ENCODE measurements around the gene CHST11. TPM values are rescaled to one million over a fixed set of nuclear protein-coding genes. Genes with fewer than 3 reads are reported as not detected.

The CHST11 gene
- total and polyA plus RNA-seq, 2 donors from 2014 or later: 2.0 to 23.3 TPM

GRCh38 chr12:104623883-104624282 lies 167.1 kb downstream of the CHST11 start:
- H3K9ac ChIP-seq (ENCODE audit: low read length in 3 of 3): no peak overlapping the region
- H3K27me3 ChIP-seq (ENCODE audit: control insufficient read depth, insufficient read depth, low read length): no peaks in the 10 kb centered on the region
- DNase-seq (no peak), FAIRE-seq (no peak)
- no peak for TF ChIP-seq CTCF (IDR thresholded peaks at IDR 0.05; ENCODE audit: borderline replicate concordance, extremely low read depth, insufficient read depth)
- no peak overlapping the region for H3K27ac ChIP-seq (ENCODE audit: low read depth in 2 of 2, low read length in 2 of 2)
- intact Hi-C loops (cut with DNase I): no loop called here
- no peaks in the 10 kb centered on the region for H3K4me1 ChIP-seq (ENCODE audit: control insufficient read depth in 2 of 3, insufficient read depth in 2 of 3, low read depth in 1 of 3, low read length in 3 of 3)
- no peaks in the 10 kb centered on the region for H3K36me3 ChIP-seq (ENCODE audit: control insufficient read depth in 2 of 3, insufficient read depth in 3 of 3, low read length in 3 of 3)
- H3K4me3 ChIP-seq (ENCODE audit: low read length in 3 of 3): no peak overlapping the region
- H3K9me3 ChIP-seq (ENCODE audit: control insufficient read depth in 2 of 3, insufficient read depth in 1 of 3, low read length in 3 of 3): no peaks in the 10 kb centered on the region

- Histone ChIP-seq H3K9ac (ENCODE audit: low read length in 3 of 3) (no peak overlapping the region), H3K9me3 (ENCODE audit: control insufficient read depth in 2 of 3, insufficient read depth in 1 of 3, low read length in 3 of 3) (no peaks in the 10 kb centered on the region), H3K27me3 (ENCODE audit: control insufficient read depth, insufficient read depth, low read length) (no peaks in the 10 kb centered on the region), H3K4me3 (ENCODE audit: low read length in 3 of 3) (no peak overlapping the region), H3K36me3 (ENCODE audit: control insufficient read depth in 2 of 3, insufficient read depth in 3 of 3, low read length in 3 of 3) (no peaks in the 10 kb centered on the region), H3K27ac (ENCODE audit: low read depth in 2 of 2, low read length in 2 of 2) (no peak overlapping the region), H3K4me1 (ENCODE audit: control insufficient read depth in 2 of 3, insufficient read depth in 2 of 3, low read depth in 1 of 3, low read length in 3 of 3) (no peaks in the 10 kb centered on the region)
- FAIRE-seq: no peak
- no peak for DNase-seq
- TF ChIP-seq CTCF (IDR thresholded peaks at IDR 0.05; ENCODE audit: borderline replicate concordance, extremely low read depth, insufficient read depth): no peak
- intact Hi-C loops (cut with DNase I): no loop called here
These were observed 167.8 kb downstream of the CHST11 start for GRCh38 chr12:104624529-104624928.

GRCh38 chr12:104626069-104626837 lies 169.5 kb downstream of the CHST11 start:
- H3K36me3 ChIP-seq (ENCODE audit: control insufficient read depth in 2 of 3, insufficient read depth in 3 of 3, low read length in 3 of 3): no peaks in the 10 kb centered on the region
- H3K4me3 ChIP-seq (ENCODE audit: low read length in 3 of 3): no peak overlapping the region
- no peaks in the 10 kb centered on the region for H3K27me3 ChIP-seq (ENCODE audit: control insufficient read depth, insufficient read depth, low read length)
- H3K9ac ChIP-seq (ENCODE audit: low read length in 3 of 3): no peak overlapping the region
- no peak overlapping the region for H3K27ac ChIP-seq (ENCODE audit: low read depth in 2 of 2, low read length in 2 of 2)
- H3K9me3 ChIP-seq (ENCODE audit: control insufficient read depth in 2 of 3, insufficient read depth in 1 of 3, low read length in 3 of 3): no peaks in the 10 kb centered on the region
- DNase-seq: no peak
- intact Hi-C loops (cut with DNase I): no loop called here
- FAIRE-seq: no peak
- no peaks in the 10 kb centered on the region for H3K4me1 ChIP-seq (ENCODE audit: control insufficient read depth in 2 of 3, insufficient read depth in 2 of 3, low read depth in 1 of 3, low read length in 3 of 3)
- no peak for TF ChIP-seq CTCF (IDR thresholded peaks at IDR 0.05; ENCODE audit: borderline replicate concordance, extremely low read depth, insufficient read depth)
